ENCODE measurements around the gene YIF1A.
A peak's percentile ranks its signal among the peaks of the same experiment; 100 is the strongest.
"Not testable (repeated sequence)": the region's sequence is repeated elsewhere in the genome, so short reads cannot be mapped to it uniquely, and the experiment has no call there.

Gene YIF1A

DNA sequence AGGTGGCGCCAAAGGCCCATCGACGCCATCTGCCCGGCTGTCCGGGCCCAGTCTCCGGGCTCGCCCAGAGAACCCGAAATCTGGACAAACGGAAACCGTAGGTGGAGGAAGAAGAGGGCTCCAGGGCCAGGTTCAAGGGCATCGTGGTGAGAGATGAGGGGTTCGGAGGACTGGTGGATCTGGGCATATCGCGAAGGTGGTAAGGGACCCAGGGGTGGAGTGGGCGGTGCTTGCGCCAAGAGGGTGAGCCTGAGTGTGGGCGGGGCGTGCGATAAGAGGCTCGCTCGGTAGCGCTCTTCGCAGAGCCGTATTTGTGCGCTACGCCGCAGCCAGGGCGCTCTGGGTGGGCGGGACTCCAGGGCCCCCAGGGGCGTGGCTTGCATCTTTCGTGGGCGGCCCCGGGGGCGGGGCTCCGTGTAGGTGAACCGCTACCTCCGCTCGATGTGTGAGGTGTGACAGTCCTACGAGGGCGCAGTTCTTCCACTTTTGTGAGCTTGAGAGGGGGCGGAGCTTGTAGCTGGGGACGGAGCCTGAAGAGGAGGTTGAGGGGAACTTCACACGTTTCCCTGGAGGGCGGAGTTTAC lies 23.1 kb upstream of the YIF1A start:
- DNase-seq (ENCODE audit: low spot score), result peak; percentile 91

DNA sequence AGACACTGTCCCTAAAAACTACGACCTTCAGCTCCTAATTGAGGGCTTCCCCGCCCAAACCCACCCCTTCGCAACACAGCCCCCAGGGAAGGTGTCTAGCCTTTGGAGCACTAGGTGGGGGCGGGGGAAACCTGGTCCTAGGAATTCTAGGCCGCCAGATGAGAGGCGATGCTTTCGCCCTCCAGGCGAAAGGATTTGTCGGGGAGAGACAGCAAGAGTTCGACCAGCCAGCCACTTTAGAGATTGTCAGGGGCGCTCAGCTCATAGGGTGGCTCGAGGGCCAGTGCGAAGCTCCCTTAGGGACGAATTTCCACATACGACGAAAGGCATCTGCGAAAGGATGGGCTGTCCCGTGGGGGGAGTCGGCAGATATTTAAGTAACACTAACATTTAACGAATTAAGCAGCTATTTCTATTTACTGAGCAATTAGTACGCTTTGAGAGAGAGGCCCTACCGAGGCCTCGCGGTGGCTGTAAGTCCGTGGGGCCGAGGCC lies 22.6 kb upstream of the YIF1A start:
- no peak for DNase-seq (ENCODE audit: low spot score)

DNA sequence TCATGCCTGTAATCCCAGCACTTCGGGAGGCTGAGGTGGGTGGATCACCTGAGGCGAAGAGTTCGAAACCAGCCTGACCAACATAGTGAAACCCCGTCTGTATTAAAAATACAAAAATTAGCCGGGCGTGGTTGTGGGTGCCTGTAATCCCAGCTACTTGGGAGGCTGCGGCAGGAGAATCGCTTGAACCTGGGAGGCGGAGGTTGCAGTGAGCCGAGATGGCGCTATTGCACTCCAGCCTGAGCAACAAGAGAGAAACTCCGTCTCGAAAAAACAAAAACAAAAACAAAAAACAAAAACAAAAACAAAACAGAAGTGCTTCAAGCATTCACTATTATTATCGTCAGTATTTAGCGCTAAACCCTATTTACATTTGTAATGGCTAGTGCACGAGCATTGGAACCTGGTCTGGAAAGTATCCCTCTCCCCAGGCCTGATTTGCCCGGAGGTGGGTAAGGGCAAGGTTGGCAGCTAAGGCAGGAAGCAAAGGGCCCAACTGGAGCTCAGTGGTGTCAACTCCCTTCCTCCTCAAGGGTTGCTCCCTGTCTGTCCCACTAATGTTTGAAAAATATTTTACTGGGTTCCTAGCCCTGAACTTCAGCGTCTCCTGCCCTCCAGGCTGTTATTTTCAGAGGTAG lies 22.0 kb upstream of the YIF1A start:
- not testable (repeated sequence) for DNase-seq (ENCODE audit: low spot score)

DNA sequence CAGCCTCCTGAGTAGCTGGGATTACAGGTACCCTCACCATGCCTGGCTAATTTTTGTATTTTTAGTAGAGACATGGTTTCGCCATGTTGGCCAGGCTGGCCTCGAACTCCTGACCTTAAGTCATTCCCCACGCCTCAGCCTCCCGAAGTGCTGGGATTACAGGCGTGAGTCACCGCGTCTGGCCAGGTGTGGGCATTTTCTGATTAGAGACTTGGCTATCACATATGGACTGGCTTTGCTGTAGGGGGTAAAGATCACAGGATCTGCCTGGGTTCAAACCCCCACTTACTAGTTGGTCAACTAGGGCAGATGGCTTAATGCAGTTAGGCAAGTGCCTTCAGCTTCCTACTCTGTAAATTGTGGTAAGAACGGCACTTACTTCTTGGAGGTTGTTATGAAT lies 21.4 kb upstream of the YIF1A start:
- DNase-seq (ENCODE audit: low spot score), result no peak

DNA sequence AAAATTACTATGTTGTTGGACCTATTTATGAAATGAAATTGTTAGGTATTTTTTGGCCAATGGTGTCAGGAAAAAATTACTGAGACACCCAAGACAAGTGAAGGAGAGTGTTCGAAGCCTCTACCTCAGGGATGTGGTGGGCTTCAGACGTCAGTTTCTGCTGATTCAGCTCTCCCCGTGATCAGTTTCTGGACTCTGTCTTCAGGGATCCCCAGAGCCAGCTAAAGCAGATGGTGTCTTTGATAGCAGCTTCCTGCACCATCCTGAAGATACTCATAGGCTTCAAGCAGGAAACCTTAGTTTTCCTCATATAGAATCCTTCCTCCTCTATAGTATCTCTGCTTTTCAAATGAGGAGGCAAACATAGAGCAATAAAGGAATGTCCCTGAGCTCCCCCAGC lies 20.5 kb upstream of the YIF1A start:
- DNase-seq (ENCODE audit: low spot score), result no peak

DNA sequence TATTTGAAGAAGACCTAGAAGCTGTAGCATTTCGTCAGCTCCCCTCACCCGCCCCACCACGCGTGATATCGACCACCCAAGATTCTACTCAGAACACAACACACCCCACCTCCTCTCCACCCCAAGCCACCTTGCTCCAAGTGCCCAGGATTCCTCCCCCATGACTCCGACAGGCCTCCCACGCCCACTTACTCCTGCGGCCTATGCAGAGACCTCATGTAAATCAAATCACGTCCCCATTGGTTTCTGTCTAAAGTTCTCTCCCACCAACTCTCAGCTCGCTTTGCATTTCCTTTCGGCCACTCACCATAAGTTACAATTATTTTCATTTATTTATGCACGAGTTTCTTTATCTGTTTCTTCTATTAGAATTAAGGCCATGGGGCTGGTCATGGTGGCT lies 13.7 kb upstream of the YIF1A start:
- DNase-seq (ENCODE audit: low spot score), result no peak

DNA sequence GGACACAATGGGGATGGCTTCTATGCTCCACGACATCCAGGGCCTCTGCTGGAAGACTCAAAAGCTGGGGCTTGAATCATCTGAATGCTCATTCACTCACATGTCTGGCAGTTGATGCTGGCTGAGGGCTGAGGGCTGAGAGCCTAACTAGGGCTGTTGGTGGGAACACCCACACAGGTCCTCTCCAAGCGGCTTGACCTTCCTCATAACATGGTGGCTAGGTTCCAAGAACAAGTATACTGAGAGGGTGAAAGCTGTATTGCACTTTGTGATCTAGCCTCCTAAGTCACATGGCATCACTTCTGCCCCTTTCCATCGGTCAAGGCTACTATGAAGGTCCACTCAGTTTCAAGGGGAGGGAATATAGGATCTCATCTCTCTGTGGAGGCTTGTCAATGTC lies 10.2 kb upstream of the YIF1A start:
- DNase-seq (ENCODE audit: low spot score), result no peak

DNA sequence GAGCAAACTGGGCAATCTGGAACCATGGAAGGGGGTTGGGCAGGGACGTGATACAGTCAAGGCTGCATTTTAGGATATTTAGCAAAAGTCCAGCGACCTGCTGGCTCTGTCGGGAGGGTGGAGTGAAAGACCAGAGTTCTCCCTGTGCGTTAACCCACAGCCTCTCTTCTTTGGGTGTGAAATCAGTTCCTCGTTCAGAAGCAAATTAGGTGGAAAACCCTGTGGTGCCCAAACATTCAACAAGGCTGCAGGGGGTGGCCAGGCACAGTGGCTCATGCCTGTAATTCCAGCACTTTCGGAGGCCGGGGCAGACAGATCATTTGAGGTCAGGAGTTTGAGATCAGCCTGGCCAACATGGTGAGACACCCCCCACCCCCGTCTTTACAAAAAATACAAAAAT lies 8.7 kb upstream of the YIF1A start:
- no peak for DNase-seq (ENCODE audit: low spot score)

DNA sequence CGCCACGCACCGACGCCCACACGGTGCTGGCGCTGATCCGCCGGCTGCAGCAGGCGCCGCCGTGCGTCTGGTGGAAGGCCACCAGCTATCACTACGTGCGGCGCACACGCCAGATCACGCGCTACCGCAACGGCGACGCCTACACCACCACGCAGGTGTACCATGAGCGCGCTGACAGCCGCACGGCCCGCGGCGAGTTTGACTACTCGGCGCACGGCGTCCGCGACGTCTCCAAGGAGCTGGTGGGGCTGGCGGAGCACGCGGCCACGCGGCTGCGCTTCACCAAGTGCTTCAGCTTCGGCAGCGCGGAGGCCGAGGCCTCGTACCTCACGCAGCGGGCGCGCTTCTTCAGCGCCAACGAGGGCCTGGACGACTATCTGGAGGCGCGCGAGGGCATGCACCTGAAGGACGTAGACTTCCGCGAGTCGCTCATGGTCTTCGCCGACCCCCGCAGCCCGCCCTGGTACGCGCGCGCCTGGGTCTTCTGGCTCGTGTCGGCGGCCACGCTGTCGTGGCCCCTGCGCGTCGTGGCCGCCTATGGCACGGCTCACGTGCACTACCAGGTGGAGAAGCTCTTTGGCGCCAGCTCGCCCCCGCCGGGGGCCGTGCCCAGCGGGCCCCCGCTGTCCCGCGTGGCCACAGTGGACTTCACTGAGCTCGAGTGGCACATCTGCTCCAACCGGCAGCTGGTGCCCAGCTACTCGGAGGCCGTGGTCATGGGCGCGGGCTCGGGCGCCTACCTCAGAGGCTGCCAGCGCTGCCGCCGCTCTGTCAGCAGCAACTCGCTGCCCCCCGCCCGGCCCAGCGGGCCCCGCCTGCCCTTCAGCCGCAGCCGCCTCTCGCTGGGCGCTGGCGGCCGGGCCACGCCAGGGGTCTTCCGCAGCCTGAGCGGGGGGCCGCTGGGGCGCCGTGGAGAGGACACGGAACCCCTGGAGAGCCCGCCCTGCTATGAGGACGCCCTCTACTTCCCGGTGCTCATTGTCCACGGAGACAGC lies 6.0 kb upstream of the YIF1A start:
- DNase-seq (ENCODE audit: low spot score), result no peak

DNA sequence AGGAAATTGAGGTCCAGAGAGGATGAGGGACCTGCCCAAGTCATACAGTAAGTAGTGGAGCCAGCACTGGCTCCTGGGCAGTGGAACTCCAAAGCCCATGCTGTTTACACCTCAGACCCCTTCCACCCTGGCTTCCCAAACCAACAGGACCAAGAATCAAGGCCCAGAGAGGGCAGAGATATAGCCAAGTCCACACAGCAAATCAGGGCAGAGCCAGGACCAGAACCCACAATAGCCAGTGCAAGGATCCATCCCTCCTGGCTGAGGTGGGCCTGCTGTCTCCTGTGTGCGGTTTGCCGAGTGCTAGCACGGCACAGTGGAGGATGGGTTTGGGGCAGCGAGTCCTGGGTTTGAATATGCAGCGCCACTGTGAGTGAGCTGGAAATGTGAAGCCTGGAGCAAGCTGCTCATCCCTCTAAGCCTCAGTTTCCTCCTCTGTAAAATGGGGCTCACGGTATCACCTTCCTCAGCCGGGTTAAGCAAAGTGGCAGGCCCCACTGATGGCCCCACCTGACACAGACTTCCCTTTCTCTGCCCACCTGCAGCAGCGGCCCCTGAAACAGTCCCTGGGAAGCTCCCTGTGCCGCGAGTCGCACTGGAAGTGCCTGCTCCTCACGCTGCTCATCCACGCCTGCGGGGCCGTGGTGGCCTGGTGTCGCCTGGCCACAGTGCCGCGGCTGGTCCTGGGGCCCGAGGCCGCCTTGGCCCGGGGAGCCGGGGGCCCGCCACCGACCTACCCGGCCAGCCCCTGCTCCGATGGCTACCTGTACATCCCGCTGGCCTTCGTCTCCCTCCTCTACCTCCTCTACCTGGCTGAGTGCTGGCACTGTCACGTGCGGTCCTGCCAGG lies 5.1 kb upstream of the YIF1A start:
- DNase-seq (ENCODE audit: low spot score), result no peak

DNA sequence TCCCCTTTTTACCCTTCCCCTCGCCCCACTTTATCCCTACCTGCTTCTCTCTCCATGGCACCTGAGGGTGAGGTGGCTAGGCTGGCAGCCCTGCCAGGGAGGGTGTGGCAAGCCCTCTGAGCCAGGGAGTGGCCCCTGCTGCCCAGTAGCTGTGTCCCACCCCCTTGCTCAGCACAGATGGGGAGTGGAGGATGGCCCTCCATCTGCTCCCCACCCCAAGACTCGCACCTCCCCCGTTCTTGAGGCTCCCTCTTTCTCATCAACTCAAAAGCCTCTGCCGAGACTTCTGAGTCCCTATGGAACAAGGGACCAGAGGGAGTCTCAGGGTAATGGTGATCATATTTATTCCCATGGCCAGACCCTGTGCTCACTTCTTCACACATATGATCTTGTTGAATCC lies 4.4 kb upstream of the YIF1A start:
- no peak for DNase-seq (ENCODE audit: low spot score)

DNA sequence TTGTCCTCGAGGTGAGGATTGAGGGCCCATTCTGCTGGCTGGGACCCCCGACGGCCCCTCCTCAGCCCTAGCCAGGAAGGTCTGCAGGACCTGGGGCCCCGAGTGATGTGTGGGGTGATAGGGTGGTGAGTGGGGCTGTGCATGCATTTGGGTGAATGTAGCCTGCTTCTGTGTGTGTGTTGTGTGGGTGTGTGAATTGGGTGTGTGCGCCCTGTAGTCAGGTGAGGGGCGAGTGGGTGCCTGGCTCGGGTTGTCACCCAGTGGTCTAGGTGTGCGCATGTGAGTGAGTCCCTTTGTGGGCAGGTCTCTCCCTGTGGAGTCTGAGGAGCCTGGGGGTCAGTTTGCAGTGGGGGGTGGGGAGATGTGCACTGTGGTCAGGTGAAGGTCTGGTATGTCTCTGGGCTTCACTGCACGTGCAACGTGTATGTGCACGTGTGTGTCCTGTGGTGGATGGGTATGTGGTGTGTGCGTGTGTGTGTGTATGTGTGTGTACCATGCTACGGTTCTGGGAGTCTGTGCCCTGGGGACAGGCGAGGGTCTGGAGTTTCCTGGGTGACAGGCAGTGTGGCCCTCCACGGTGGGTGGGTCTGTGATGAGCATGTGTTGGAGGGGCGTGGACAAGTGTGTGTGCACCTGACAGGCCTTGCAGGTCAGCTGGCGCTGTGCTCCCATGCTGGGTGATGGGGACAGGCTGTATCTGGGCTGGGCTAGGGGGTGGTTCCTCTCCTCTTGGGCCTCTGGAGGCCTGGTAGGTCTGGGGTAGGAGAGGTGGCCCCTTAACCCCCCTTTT lies 3.8 kb upstream of the YIF1A start:
- DNase-seq (ENCODE audit: low spot score), result no peak

DNA sequence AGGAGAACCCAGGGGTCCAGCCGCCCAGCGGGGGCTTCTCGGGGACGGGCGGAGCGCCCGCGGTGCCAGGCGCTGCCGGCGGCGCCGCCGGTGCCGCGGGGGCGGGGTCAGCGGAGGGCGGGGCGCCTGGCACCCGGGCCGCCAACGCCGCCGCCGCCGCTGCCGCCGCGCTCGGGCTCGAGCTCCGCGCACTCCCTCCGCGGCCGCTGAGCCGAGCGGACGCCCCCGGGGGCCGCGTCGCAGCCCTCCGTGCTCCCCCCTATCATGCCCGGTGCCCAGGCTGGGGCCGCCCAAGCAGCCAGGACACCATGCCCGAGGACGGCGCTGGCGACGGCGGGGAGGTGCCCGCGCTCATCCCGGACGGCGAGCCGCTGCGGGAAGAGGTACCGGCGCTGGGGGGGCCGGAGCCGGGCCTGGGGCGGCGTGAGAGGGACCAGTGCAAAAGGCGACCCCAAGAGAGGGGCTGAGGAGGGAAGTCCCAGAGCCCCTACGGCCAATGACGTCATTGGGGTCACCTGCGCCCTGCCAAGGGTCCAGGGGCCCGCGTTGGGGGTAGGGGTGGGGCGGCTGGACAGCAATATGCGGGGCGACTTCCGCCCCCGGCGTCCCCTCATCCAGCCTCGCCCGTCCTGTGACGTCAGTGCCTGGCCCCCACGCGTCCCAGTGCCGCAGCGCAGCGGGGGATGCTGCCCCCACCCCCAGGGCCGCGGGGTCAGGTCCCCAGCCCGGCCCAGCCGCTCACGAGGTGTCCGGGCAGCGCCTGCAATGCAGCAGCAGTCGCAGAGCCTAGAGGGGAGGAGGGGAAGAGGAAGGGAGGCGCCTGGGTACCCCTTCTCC lies 3.0 kb upstream of the YIF1A start, which contains the start of gene TMEM151A:
TSS of gene TMEM151A (plus strand) at position 189 of the 837 bp plus-strand sequence. CDS start at position 309, 120 bp downstream.
- DNase-seq (ENCODE audit: low spot score), result peak; percentile 88

DNA sequence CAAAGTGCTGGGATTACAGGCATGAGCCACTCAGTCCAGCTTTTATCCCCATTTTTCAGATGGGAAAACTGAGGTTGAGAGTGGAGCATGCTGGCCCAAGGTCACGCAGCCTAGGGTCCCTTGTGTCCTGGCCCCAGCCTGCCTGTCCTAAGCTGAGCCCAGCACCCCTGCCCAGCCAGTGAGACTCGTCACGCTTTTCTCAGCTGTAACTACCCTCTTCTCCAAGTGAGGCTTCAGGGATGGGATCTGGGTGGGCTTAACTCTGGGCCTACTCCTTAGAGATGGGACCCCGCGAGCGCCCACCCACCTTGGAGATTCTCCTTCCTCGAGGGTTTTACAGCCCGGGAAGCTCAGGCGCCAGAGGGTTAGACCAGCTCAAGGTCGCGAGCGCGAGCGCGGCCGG lies 2.4 kb upstream of the YIF1A start:
- DNase-seq (ENCODE audit: low spot score), result no peak

DNA sequence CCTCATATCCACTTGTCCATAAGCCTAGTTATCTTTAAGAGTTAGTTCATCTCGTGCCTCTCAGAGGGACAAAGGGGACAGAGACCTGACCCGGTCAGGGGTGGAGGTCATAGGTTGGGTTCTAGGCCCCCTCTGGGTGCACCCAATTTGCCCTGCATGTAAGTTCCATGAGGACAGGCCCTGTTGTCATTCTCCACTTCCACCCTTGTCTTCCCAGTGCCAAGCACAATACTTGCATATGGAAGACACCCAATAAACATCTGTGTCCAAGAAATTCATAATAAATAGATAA lies 1.3 kb upstream of the YIF1A start:
- DNase-seq (ENCODE audit: low spot score), result no peak

DNA sequence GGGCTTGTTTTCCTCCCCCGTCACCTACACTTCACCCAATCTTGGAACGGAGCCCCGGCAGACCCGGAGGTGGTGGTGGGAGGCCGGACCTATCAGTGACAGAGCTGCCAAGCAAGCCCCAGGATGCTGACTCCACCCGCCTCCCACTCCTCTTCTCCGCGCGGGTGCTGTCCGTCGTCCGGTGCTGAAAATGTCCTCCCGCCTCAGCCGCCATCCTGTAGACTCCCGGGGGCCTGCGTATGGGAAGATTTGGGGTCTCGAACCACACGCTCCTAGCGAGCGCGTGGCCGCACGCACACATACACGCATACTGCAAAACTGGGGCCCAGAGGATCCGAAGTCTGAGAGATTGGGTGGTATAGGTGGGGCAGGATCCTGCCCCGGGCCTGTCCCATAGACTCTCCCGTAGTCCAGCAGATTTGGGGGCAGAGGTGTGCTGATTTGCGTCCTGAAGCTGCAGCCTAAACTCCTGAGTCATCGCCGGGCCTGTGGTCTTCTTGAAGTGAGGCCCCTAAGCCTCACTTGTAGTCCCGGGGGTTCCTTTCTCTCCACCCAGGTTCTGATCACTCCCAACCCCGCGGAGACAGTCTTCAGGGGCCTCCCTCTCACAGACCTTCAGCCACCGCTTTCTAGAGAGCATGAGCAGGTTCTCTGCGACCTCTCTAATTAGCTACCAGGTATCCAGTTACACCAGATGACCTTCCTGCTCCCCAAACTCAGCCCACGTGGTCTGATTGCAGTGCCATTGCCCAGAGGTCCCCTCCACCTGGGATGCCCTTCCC lies 796 bp upstream of the YIF1A start:
- no peak for DNase-seq (ENCODE audit: low spot score)

DNA sequence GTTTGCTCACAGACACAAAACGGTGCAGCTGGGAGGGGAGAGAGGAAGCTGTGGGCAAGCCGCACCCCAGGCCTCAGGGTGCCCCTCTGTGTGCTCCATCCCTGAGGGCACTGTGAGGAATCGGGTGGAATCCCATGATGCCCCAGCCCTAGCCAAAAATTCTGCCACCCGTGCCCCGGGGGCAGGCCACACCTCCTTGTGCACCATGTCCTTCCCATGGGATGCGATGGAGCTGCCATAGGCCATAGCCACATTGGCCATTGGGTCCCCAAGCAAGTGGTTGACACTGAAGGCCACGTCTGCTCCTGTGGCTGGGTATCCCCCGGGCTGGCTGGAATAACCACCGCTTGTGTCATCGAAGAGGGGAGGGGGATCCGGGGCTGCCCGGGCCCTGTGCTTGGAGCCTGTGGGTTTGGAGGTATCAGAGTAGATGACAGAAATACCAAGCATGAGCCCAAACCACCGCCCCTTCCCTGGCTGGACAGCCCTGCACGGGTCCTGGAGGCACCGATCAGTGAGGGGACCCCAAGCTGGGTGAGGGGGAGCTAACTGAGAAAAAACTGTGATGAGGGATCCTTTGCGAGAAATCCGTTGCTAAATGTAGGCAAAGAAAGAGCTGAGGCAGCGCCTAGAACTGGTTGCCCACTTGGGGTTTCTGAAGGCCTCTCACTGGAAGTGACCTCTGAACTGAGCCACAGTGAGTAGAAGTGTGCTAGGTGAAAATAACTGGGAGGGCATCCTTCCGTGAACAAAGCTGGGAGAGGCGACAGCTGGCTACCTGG lies 863 bp downstream of the YIF1A start:
- DNase-seq (ENCODE audit: low spot score), result no peak

DNA sequence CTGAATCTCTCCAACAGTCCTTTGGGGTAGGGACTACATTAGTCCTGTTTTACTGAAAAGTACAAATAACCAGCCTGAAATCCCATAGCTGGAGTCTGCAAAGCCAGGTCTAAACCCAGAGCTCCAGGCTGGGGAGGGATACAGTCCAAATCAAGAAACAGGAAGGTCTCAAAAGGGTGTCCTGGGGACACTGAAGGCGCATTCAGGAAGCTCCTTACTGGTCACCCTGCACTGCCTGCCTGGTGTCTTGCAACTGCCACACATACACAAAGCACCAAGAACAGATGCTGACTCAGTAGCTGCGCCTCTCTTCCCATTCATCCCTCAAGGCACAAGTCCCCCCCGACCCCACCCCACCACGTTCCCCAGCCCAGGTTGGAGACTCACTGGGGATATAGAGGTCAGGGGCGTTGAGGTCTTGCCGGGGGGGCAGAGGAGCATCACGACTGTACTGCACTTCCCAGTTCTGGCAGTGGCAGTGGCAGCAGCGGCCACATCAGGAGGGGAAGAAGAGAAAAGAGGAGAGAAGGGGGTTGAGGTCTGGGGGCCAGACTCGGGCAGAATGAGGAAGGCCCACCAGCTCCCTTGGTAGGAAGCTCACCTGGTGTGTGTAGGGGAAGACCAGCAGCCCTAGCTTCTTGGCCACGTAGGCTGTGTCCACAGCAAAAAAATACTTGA lies 1.6 kb downstream of the YIF1A start:
- DNase-seq (ENCODE audit: low spot score), result no peak
